Measurements from ENCODE around the gene DCLRE1C.

DNA sequence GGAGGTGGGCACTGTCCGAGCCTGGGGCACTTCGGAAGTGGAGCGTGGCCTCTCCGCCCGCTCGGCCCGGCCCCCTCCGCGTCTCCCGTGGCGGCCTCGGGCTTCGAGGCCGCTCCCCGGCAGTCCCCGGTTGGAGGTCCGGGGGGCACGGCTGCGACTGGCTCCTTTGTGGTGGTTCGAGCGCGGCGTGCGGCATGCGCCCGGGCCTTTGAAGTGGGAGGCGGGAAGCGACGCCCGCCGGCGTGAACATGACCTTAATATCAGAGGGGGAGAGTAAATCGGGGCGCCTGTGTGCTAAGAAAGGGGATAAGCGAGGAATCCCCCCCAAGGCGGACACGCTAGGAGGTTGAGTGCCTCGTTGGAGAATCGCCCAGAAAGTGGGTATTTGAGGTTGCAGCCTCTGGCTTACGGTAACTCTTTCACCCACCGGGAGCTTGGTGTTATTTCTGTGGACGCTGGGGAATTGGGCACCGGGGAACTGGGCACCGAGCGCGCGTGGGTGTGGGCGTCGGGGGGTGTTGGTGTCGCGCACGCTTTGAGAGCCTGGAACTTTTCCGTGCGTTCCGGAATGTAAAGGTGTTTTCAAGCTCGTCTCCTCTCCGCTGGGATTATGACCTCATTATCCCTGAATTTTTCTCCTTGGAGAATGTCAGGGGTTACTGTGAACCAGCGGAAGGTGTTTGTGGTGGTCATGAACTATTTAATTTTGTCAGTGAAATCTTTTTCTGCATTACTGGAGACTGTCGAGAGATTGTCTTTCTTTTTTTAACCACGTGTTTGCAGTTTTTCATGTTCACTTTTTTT is 74.6 kb downstream of the DCLRE1C start:
- no peak for TF ChIP-seq CTCF (IDR thresholded peaks at IDR 0.05; ENCODE audit: control extremely low read depth in 1 of 3, insufficient read depth in 1 of 3, low read depth in 1 of 3, low read length in 3 of 3)
- TF ChIP-seq EP300 (IDR thresholded peaks at IDR 0.05; ENCODE audit: borderline replicate concordance in 1 of 2, low read depth in 2 of 2, low read length in 2 of 2): no peak

All from H1 (cell line).